Placental epithelial cell (primary cell): ENCODE results near the gene EPN3. TPM values are rescaled to one million over a fixed set of nuclear protein-coding genes. Genes with fewer than 3 reads are reported as not detected.

Experiments used
- total RNA-seq: library from RNA; depleted of rRNA; stranded (reverse); fragments of >200 nt; gene quantifications from 2 replicates; pipeline ENCODE4 v1.2.3, GENCODE V29; 2012

The EPN3 gene
- 40.0 and 57.5 TPM in 2 replicates for total RNA-seq

GRCh38 chr17:50532452-50533024 is at the start of gene EPN3:
Gene EPN3, plus strand, starts transcription at chr17:50532735. Its CDS starts 3,822 bp downstream, at chr17:50536557.

GRCh38 chr17:50507871-50508572 is 24.5 kb upstream of the EPN3 start, which contains the start of gene MYCBPAP:
Gene MYCBPAP, plus strand, starts transcription at chr17:50508439. Its CDS starts 236 bp downstream, at chr17:50508675.

GRCh38 chr17:50547035-50547735 is 14.7 kb downstream of the EPN3 start, which contains the start of gene SPATA20:
Gene SPATA20, plus strand, starts transcription at chr17:50547174. Its CDS starts 35 bp downstream, at chr17:50547209.

GRCh38 chr17:50560185-50560824 is 27.8 kb downstream of the EPN3 start, which contains the start of gene CACNA1G:
Gene CACNA1G, plus strand, starts transcription at chr17:50560715. Its CDS starts 745 bp downstream, at chr17:50561460.

Other genes starting within 250 kb of the EPN3 start
- 48.3 and 56.2 TPM in 2 replicates for gene XYLT2, start 186.6 kb upstream of the EPN3 start, total RNA-seq
- 38.1 and 50.1 TPM in 2 replicates for gene MRPL27, start 159.6 kb upstream of the EPN3 start, total RNA-seq
- gene EME1, start 159.5 kb upstream of the EPN3 start, total RNA-seq = 1.2 and 2.4 TPM in 2 replicates
- 80.9 and 216 TPM in 2 replicates for gene LRRC59, start 135.2 kb upstream of the EPN3 start, total RNA-seq
- 134 and 168 TPM in 2 replicates for gene ACSF2, start 106.5 kb upstream of the EPN3 start, total RNA-seq
- not detected in 2 replicates for gene CHAD, start 63.9 kb upstream of the EPN3 start, total RNA-seq
- 18.8 and 23.9 TPM in 2 replicates for gene RSAD1, start 53.9 kb upstream of the EPN3 start, total RNA-seq
- 0.11 and 2.0 TPM in 2 replicates for gene MYCBPAP, start 24.3 kb upstream of the EPN3 start, total RNA-seq
- 59.0 and 78.1 TPM in 2 replicates for gene SPATA20, start 14.4 kb downstream of the EPN3 start, total RNA-seq
- under 0.01 TPM in 1 of 2 replicates, not detected in the other for gene CACNA1G, start 28.0 kb downstream of the EPN3 start, total RNA-seq
- gene ABCC3, start 102.1 kb downstream of the EPN3 start, total RNA-seq = 0.39 and 0.43 TPM in 2 replicates
- 18.8 and 23.0 TPM in 2 replicates for gene ANKRD40, start 175.2 kb downstream of the EPN3 start, total RNA-seq
- 36.5 and 37.1 TPM in 2 replicates for gene LUC7L3, start 186.9 kb downstream of the EPN3 start, total RNA-seq
- gene ANKRD40CL, start 234.8 kb downstream of the EPN3 start, total RNA-seq = under 0.01 TPM in 1 of 2 replicates, not detected in the other